ENCODE measurements around the gene GALNTL6.

Gene GALNTL6

DNA sequence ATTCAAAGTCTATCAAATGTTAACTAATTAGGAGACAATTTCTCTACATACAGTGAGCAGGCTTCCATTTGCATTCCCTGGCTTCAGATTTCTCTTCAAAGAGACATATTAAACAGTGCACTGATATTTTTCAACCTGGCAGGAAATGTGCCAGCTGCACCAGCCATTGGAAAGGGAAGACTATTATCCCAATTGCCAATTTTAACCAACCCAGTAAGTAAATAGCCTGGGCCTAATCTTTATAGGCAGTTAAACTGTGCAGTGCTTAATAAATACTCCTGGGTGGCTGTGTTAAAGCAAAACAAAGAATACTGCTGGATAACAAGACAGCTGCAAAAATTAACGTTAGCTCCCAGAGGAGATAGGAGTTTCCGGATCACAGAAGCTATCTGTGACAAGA, 1243.5 kb downstream of the GALNTL6 start:
- DNase-seq (ENCODE audit: low read depth in 2 of 2) = no peak

DNA sequence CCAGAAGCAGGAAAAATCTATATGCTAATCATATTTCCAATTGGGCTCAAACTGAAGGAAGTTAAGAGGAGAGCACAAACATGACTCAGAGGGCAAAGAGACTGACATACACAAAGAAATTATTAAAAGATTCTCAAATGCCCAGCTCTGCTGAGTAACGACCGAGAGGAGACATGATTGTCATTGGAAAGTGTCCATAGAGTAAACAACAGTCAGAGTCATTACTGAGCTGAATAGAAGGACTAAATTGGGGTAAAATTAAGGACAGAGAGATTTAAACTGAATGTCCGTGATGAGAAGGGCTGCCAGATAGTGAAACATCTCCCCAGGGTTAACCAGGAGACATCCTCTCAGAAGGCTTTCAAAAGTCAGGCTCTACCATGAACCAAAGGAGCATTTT, 1244.2 kb downstream of the GALNTL6 start:
- DNase-seq (ENCODE audit: low read depth in 2 of 2) = no peak

DNA sequence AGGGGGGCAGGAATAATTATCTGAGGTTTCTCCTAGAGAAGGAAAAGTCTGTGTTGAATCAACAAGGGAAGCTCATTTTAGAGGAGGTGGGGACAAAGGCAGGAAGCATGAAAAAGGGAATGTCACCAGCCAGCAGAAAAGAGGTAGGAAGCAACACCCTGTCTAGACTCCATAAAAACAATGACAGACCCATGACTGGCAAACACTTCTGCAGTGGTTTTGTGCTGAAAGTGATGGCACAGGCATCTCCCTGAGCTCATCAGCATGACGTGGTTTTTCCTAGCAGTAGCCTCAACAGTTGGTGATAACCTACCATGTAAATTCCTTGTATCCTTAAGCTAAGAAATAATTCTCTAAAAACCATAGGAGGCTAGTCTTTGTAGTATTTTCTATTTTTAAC, 1244.7 kb downstream of the GALNTL6 start:
- no peak for DNase-seq (ENCODE audit: low read depth in 2 of 2)

DNA sequence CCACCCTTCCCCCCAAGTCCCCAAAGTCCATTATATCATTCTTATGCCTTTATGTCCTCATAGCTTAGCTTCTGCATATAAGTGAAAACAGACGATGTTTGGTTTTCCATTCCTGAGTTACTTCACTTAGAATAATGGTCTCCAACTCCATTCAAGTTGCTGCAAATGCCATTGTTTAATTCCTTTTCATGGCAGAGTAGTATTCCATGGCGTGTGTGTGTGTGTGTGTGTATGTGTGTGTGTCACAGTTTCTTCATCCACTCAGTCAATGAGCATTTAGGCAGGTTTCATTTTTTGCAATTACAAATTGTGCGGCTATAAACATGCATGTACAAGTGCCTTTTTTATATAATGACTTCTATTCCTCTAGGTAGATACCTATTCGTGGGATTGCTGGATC, 1248.0 kb downstream of the GALNTL6 start:
- no peak for DNase-seq (ENCODE audit: low read depth in 2 of 2)

DNA sequence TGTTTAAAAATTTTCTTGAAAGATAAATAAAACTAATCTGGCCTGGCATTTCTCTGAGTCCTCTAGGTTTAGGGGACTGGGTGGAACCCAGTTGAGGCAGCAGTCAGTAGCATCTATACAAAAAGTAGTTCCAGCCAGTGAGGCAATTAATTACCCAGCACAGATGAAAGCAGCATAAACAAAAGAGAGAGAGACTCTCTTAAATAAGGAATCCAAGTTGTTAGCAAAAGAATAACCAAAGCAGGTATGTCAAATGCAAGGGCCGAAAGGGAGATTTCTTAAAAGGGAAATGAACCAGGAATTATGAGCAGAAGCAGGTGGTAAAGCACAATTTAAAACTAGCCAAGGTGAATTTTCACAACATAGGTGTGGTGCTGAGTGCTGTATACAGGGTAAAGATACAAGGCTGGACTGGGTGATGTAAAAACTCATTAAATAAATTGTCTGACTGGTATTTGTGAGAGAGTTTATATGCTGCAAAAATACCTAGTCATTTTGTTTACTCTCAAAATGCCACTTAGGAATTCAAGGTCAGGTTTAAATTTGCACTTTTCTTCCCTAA, 1260.8 kb downstream of the GALNTL6 start:
- DNase-seq (ENCODE audit: low read depth in 2 of 2) = no peak

DNA sequence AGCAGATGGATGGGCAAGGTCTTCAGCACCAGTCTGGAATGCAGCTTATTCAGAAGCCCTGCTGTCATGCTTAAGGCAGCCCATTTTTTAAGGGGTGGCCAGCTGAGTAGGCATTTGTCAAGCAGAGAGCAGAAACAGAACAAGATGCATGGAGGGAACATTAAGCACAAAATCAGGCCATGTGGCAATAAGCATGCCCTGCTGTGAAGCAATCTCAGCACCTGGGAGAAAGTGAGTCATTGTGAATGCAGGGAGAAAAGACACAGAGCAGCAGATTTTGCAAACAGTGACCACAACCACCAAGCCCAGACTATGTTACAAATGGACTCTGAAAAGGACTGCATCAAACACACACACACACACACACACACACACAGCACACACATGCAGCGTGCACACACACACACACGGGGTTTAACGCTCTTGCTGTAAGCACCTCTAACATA, 1261.3 kb downstream of the GALNTL6 start:
- no peak for DNase-seq (ENCODE audit: low read depth in 2 of 2)

DNA sequence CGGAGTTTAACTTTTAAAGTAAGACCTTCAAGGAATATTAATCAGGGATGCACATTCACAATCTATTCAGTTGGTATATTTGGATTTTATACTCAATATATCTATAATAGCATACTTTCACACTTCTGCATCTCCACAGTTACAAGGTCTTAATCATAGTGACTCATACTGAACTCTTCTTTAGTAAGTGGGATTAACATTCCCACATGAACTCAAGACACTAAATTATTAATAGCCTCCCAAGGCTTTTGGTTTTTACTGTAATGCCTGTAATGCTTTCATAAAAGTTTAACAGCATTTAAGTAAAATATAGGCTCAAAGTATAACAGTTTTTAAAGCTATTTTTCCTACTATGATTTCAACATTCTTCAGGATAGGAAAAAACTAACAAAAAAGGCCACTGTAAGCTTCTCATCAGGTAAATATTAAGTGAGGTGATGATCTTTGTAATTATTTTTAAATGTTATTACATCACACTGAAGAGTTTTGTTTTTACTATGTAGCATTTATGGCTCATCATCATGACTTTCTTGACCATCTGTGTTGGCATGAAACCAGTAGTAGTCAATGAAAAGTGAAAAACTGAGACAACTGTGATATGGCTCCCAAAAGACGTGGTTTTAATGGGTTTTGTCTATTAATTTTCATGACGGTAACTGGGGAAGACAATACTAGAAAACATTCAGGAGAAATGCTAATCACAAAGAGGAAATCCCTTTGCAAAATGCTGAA, 1263.9 kb downstream of the GALNTL6 start:
- DNase-seq (ENCODE audit: low read depth in 2 of 2) = no peak

DNA sequence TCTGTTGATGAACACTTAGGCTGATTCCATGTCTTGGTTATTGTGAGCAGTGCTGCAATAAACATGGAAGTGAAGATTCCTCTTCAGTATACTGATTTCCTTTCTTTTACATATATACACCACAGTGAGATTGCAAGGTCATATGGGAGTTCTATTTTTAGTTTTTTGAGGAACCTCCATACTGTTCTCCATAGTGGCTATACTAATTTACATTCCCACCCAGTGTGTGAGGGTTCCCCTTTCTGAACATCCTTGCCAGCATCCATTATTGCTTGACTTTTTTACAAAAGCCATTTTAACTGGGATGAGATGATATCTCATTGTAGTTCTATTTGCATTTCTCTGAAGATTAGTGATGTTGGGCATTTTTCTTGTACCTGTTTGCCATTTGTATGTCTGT, 1274.9 kb downstream of the GALNTL6 start:
- no peak for DNase-seq (ENCODE audit: low read depth in 2 of 2)

Measured in stimulated activated CD8-positive, alpha-beta memory T cell treated with anti-CD3 and anti-CD28 coated beads, Interleukin-15, amount 100 ng/mL, for 48 hours (primary cell).